GM12892 (cell line): Measurements from ENCODE around the gene JAM2.

Experiments used
- DNase-seq: peaks from one replicate; pipeline ENCODE4 v3.0.0; 2011; ENCODE audit not compliant: insufficient read length
- FAIRE-seq: peaks from 2 replicates; lab custom pipeline; 2011; peaks lifted over from hg19 to GRCh38; lab: Jason Lieb, UNC
- POLR2A ChIP-seq: IDR thresholded peaks from 2 replicates; pipeline ENCODE4 v1.6.1; 2011; ENCODE audit warnings: low read depth, low read length, control low read depth
- POLR2AphosphoS5 ChIP-seq: IDR thresholded peaks from 2 replicates; pipeline ENCODE4 v1.6.1; 2011; ENCODE audit warnings: low read depth, low read length, control low read depth
- TAF1 ChIP-seq: IDR thresholded peaks from 2 replicates; pipeline ENCODE4 v1.6.1; 2011; ENCODE audit warnings: low read depth, mild to moderate bottlenecking, control low read depth, low read length, borderline replicate concordance

JAM2 gene

DNA sequence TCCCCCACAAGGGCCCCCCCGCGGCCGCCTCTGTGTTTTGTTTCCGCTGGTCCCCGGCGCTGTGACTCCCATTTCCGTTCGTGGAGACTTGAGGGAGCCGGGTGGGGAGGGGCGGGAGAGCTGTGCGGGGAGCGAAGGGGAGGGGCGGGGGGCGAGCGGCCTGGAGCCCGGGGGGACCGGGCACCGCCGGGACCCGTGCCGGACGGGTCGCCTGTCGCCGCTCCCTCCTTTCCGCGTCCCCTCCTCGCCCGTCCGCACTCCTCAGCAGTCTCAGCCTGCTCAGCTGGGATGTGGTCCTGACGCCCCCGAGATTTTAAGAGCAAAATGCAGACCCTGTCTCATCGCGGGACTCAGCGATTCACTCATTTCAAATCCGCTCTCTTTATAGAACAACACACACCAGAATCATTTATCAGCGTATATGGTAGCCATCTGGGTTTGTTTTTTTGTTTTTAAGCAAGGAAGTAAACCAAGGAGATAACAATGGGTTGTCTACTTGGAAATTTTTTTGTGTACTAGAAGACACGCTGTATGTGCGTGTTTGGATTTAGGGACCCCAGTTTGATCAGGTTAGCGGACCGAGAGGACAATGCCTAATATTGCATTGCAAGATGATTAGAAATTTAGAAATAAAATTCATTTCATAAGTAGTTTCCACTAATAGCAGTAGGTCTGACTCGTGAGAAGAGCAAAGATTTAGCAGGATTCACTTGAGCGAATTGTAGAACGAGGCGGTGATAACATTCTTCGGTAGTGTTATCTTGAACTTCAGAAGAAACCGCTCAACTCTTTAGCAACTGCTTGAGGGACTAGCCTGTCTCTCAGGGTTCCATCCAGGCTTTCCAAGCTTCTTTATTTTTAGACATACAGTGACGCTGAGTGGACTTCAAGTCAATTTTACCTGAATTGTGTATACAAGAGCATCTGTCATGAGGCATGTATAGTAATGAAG, 96.9 kb downstream of the JAM2 start:
- no peak for TF ChIP-seq POLR2A
- DNase-seq (peak; percentile 46), FAIRE-seq (peak; percentile 85)

DNA sequence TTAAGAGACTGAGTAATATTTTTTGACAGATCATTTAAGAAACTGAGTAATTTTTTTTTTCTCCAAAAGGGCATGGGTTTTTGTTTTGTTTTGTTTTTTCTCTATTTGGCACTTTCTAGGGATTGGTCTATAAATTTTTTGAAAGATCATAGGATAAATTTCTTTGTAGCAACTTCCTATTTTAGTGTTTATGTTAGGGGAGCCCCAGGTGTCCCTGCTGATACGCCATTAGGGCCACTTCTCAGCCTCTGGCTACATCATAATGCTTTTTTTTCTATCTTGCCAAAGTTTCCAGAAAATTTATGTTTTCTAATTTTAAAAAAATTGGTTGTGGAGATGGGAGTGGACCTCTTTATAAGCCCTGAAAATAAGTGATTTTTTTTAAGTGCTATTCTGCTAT, 98.4 kb downstream of the JAM2 start:
- TF ChIP-seq POLR2A: no peak
- no peak for TF ChIP-seq TAF1
- TF ChIP-seq POLR2AphosphoS5: no peak
- FAIRE-seq: no peak
- no peak for DNase-seq

DNA sequence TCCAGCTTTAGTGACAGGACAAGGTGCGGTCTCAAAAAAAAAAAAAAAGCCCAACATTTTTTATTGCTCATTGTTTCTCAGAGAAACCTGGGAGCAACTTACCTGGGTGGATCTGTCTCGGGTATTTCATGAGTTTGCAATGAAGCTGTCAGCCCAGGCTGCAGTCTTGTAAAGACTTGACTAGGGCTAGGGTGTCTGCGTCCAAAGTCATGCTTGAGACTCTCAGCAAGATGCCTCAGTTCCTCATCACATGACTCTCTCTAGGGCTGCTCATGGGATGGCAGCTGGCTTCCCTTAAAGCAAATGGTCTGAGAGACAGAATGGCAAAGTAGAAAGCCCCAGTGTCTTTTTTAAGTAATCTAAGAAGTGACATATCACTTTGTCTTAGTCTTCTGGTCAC, 103.8 kb downstream of the JAM2 start:
- no peak for FAIRE-seq
- no peak for DNase-seq
- no peak for TF ChIP-seq TAF1
- no peak for TF ChIP-seq POLR2AphosphoS5
- TF ChIP-seq POLR2A: no peak

DNA sequence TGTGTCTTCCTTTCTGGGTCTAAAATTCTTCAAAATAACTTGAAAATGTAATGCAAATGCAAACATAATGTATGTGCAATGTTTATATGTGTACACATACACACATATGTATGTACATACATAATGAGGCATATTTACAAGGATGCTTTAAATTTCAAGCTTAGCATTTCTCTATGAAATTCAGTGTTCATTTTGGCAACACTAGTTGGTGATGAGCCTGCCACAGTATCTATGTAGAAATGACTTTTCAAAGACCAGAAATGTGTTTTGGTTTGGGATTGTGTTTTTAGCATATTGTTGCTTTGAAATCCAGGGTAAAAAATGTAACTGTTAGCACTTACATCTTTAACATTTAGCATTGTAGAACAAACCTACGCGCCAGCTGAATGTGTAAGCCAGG, 105.8 kb downstream of the JAM2 start:
- TF ChIP-seq POLR2AphosphoS5: no peak
- no peak for TF ChIP-seq TAF1
- TF ChIP-seq POLR2A: no peak
- DNase-seq (no peak), FAIRE-seq (no peak)

DNA sequence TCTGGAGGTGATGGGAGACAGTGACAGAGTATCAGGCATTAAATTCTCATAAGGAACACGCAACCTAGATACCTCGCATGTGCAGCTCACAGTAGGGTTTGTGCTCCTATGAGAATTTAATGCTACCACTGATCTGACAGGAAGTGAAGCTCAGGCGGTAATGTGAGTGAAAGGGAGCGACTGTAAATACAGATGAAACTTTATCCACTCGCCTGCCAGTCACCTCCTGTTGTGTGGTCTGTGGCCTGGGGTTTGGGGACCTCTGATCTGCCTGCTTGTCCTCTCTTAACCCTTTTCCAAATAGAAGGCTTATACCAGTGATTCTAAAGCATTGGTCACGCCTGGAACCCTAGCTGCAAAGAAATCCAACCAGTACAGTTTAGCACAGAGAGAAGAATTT, 111.0 kb downstream of the JAM2 start:
- no peak for DNase-seq
- TF ChIP-seq TAF1: no peak
- TF ChIP-seq POLR2AphosphoS5: no peak
- no peak for TF ChIP-seq POLR2A
- no peak for FAIRE-seq

DNA sequence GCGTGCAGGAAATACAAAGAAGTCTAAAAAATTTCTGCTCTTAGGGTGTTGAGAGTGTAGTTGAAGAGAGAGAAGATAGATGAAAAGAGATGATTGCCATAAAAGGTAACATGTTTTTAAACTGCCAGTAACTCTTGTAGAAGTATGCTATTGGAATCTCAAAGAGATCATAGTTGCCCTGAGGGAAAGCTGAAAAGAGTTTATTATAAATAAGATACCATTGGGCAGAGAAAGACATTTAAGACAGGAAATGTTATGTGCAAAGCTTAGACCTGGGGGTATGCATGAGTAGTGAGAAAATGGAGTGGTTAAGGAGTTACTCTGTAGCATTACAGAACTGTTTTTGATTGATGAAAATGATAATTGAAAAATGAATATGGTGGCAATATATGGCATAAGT, 113.4 kb downstream of the JAM2 start:
- DNase-seq (no peak), FAIRE-seq (no peak)
- TF ChIP-seq TAF1: no peak
- no peak for TF ChIP-seq POLR2AphosphoS5
- TF ChIP-seq POLR2A: no peak

DNA sequence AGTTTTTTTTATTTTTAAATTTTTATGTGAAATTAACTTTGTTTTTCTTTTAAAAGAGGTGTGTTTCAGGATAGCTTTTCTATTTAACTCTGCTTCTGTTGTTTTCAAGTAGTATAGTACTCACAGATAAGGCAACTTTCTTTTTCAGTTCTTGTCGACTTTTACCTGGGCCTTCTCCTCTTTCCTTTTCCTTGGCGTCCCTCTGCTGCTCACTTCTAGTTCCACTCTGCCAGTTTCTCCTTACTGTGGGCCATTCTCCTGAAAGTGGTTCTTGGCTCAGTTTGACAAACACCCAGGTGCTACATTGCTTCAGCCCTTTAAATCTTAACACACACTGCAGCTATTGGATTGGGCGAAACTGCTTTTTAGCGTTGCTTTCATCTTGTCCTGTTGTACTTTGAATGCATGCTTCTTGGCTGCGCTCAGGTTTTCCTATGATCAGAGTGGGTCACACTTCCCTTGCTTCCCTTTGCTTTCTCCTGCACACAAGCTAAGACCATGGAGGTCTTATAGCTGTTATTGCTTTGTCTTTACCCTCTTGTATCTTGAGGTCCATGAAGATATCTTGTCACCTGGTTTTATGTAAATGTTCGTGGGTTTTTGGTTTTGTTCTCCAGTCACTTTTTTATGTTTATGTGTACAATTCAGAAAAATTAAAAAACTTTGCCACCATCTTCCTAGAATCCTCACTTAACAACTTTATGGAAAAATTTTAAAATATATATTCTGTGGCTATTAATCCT, 117.3 kb downstream of the JAM2 start:
- TF ChIP-seq POLR2A: no peak
- no peak for TF ChIP-seq POLR2AphosphoS5
- no peak for TF ChIP-seq TAF1
- DNase-seq: no peak
- FAIRE-seq: peak; percentile 24

DNA sequence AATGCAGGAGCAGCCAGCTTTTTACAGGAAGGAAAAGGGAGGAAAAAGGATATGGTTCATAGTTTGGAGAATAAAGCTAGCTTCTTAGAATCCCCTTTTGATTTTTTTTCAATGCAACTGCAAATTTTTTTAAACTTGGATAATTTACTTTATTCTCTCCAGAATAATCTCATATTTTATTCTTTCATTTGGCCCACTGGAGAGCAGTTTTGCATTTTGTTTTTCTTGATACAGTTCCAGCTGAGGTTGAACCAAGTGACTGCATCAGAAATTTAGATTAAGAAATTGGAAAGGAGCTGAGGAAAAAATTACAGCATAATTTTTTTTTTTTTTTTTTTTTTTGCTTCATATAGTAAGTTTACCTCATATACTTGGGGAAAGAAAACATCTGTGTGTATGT, 118.5 kb downstream of the JAM2 start:
- TF ChIP-seq TAF1 (no peak), POLR2AphosphoS5 (no peak), POLR2A (no peak)
- FAIRE-seq (no peak), DNase-seq (no peak)

DNA sequence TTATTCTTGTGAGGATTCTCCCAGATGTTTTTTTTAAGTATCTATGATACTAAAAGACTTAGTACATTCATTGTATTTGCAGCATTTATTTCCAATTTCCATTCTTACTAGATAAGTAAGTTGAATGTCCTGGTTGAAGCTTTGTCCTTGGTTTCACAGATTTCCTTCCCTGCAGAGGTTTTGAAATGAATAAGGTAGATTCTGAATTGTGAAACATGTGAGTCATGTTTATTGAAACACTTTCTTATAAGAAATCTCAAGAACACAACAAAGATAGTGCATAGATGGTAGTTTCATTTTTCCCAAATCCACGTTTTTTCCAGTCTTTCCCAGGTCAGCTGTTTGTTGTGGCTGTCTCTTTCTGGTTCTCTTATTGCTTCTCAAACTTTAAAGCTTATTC, 120.5 kb downstream of the JAM2 start:
- DNase-seq (no peak), FAIRE-seq (no peak)
- no peak for TF ChIP-seq TAF1
- no peak for TF ChIP-seq POLR2A
- no peak for TF ChIP-seq POLR2AphosphoS5

DNA sequence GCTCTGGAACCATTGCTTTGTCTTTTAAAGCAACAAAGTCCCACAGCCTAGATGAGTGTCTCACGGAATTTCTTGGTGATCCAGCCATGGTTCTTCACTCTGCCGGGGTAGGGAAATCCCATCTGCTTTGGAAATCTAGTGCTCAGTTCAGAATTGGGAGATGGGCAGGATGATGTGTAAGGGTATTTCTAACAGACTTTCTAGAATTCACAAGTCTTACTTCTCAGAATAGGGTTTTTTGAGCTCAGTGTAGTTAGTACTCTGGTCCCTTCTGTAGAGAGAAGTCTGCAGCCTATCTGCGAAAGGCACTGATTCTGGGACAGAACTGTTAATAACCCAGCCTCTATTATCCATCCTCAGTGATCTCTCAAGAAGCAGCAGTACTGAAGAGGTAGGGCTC, 121.0 kb downstream of the JAM2 start:
- no peak for TF ChIP-seq POLR2AphosphoS5
- TF ChIP-seq POLR2A: no peak
- no peak for TF ChIP-seq TAF1
- FAIRE-seq: no peak
- no peak for DNase-seq

DNA sequence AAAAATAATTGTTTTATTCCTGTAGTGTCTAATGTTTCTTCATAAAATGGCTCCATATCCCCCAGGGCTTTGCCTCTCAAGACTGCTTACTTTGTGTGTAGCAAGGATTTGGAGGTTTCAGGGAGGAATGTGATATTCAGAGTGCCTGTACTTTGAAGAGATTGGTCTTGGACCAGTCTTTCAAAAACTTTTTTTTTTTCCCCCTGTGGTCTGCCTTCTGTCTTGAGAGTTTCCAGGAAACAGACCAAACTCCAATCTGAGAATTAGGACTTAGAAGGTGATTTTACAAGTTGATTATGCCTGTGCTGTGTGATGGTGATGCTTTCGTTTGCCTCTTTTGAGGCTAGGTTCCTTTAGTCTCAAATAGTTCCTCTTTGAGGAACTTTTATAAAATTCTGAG, 121.6 kb downstream of the JAM2 start:
- FAIRE-seq: no peak
- TF ChIP-seq POLR2AphosphoS5: no peak
- no peak for TF ChIP-seq TAF1
- TF ChIP-seq POLR2A: no peak
- no peak for DNase-seq

DNA sequence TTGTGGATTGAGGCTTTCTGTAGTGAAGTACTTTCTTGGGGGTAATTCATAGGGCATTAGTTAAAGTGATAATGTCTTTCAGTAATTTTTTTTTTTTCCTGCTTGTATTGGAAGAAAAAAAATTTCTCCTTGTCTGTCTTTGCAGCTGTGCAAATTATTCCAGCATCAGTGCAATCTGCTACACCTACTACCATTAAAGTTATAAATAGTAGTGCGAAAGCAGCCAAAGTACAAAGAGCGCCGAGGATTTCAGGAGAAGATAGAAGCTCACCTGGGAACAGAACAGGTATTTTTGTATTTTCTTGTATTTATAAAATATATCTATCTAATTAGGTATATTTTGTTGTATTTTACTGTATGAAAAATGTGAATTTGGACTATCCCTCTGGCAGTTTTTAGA, 125.0 kb downstream of the JAM2 start:
- FAIRE-seq: no peak
- no peak for DNase-seq
- no peak for TF ChIP-seq POLR2A
- TF ChIP-seq POLR2AphosphoS5: no peak
- TF ChIP-seq TAF1: no peak
